BJ (cell line): Measurements from ENCODE around the gene RYR1. TPM values are rescaled to one million over a fixed set of nuclear protein-coding genes. Genes with fewer than 3 reads are reported as not detected.
"Not testable (repeated sequence)": the region's sequence is repeated elsewhere in the genome, so short reads cannot be mapped to it uniquely, and the experiment has no call there.

Experiments
- CTCF ChIA-PET: fragments of 350-600 bp; formaldehyde crosslinking; extraction: SDS; loops from one replicate; lab custom pipeline; 2021; ENCODE audit warnings: antibody characterized with exemption, inconsistent platforms; lab: Yijun Ruan, JAX
- POLR2A ChIA-PET: fragments of 300-600 bp; sonication (Branson Sonifier 250); formaldehyde crosslinking; extraction: SDS; loops from one replicate; lab custom pipeline; 2021; ENCODE audit warnings: antibody characterized with exemption; lab: Charles Lee
- DNase-seq: peaks from one replicate; pipeline ENCODE4 v3.0.0-alpha.2; 2011; ENCODE audit warnings: low read depth
- H3K27me3 ChIP-seq: 2 replicates; pipeline ENCODE4 v1.6.0; 2011; ENCODE audit warnings: low read length; ENCODE audit not compliant: control insufficient read depth, insufficient read depth
- H3K36me3 ChIP-seq: 2 replicates; pipeline ENCODE4 v1.5.1; 2011; ENCODE audit warnings: low read length; ENCODE audit not compliant: control insufficient read depth, insufficient read depth
- H3K4me3 ChIP-seq: 2 replicates; pipeline ENCODE4 v1.5.1; 2011; ENCODE audit warnings: low read depth, mild to moderate bottlenecking, control low read depth, low read length
- CTCF ChIP-seq: IDR thresholded peaks from 2 replicates; pipeline ENCODE4 v1.5.1; 2011; ENCODE audit warnings: low read depth, mild to moderate bottlenecking, control low read depth, inconsistent platforms, low read length, moderate library complexity; ENCODE audit not compliant: insufficient read depth
- polyA plus RNA-seq: library from polyadenylated mRNA; depleted of rRNA; stranded (reverse); fragments of >200 nt; gene quantifications from 2 replicates; pipeline ENCODE4 v1.2.3, GENCODE V29; 2011

Gene RYR1
- polyA plus RNA-seq, 1 experiment, result 0.04 TPM

GRCh38 chr19:38492181-38492813 lies 58.8 kb downstream of the RYR1 start:
- Histone ChIP-seq H3K27me3 (no peaks in the 10 kb centered on the region; the same call in 1 of the 2 replicates), H3K4me3 (no peak overlapping the region), H3K36me3 (no peaks in the 10 kb centered on the region)
- DNase-seq, result no peak
- ChIA-PET CTCF (no interaction called here), POLR2A (no interaction called here)
- no peak for TF ChIP-seq CTCF

DNA sequence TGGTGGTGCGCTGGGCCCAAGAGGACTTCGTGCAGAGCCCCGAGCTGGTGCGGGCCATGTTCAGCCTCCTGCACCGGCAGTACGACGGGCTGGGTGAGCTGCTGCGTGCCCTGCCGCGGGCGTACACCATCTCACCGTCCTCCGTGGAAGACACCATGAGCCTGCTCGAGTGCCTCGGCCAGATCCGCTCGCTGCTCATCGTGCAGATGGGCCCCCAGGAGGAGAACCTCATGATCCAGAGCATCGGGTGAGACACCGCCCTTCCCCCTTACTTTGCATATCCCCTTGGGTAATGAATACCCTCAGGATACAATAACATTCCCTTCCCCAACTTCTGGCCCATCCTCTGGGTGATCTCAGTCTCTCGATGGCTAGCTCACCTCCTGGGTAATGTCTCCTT lies 60.9 kb downstream of the RYR1 start:
- ChIA-PET POLR2A (no interaction called here), CTCF (interaction anchor here (0.5 kb wide), 1 partner anchor 60 kb away, joined by 4 read pairs; no protein-coding TSS in a partner anchor)
- DNase-seq, result no peak
- no peaks in the 10 kb centered on the region for H3K36me3 ChIP-seq
- H3K4me3 ChIP-seq, result no peak overlapping the region
- H3K27me3 ChIP-seq, result no peaks in the 10 kb centered on the region; the same call in 1 of the 2 replicates
- TF ChIP-seq CTCF, result no peak

GRCh38 chr19:38495375-38495774 lies 61.9 kb downstream of the RYR1 start:
- CTCF ChIA-PET, result interaction anchor here (0.6 kb wide), 1 partner anchor 118 kb away, joined by 3 read pairs; no protein-coding TSS in a partner anchor
- POLR2A ChIA-PET, H3K4me3 ChIP-seq, H3K36me3 ChIP-seq, DNase-seq, H3K27me3 ChIP-seq: not testable (repeated sequence)

- CTCF ChIA-PET, result no interaction called here
- no peaks in the 10 kb centered on the region for H3K36me3 ChIP-seq
- POLR2A ChIA-PET, result no interaction called here
Measured at GRCh38 chr19:38496116-38496515, 62.6 kb downstream of the RYR1 start.

DNA sequence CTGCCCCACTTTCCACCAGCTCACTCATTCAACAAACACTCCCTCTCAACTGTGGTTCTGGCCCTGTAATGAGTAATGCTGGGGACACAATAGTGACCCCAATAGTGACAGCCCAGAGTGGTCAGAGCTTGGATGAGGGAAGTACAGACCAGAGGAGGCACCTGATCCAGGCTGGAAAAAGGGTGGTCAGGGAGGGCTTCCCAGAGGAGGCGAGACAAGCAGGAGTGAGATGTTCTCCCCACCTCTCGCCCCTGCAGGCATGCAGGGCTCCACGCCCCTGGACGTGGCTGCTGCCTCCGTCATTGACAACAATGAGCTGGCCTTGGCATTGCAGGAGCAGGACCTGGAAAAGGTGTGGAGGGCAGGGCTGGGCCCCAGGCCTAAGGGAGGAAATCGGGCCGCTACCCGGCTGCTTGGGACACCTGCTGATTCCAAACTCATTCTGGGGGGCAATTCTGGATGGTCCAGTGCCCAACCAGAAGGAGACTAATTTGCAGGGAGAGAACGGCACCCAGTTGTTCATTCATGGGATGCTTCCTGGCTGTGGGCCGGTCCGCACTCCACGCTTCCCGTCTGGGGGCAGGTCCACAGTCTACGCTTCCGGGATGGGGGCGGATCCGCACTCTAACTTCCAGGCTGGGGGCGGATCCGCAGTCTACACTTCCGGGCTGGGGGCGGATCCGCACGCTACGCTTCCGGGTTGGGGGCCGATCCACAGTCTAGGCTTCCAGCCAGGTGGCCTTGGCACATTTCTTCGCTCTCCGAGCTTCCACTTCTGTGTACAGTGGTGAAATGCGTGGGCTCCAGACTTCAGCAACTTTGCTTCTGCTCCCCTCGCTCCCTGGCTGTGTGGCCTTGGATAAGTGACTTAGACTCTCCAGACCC lies 63.4 kb downstream of the RYR1 start:
- POLR2A ChIA-PET, result no interaction called here
- no peak for DNase-seq

More at GRCh38 chr19:38496116-38496515, 62.6 kb downstream of the RYR1 start:
- no peak for TF ChIP-seq CTCF
- no peaks in the 10 kb centered on the region for H3K27me3 ChIP-seq
- H3K4me3 ChIP-seq, result no peak overlapping the region
- DNase-seq, result no peak

More for the DNA sequence above, 63.4 kb downstream of the RYR1 start:
- Histone ChIP-seq H3K4me3 (no peak overlapping the region), H3K27me3 (no peaks in the 10 kb centered on the region), H3K36me3 (no peaks in the 10 kb centered on the region)
- no peak for TF ChIP-seq CTCF
- CTCF ChIA-PET, result no interaction called here
